A673 (cell line): ENCODE data around the gene SSR2.

Experiments used
- CTCF ChIP-seq: fragments of 300-800, 200-600 bp; sonication (generic); conservative IDR thresholded peaks from 2 replicates; pipeline ENCODE4 v1.5.1; 2017; ENCODE audit warnings: low read depth, mild to moderate bottlenecking, antibody characterized with exemption, low read length, moderate library complexity, mixed read lengths
- EZH2 ChIP-seq: fragments of 200-600 bp; sonication (generic); IDR thresholded peaks from 2 replicates; pipeline ENCODE4 v1.6.1; 2017; ENCODE audit warnings: borderline replicate concordance, low read depth, mild to moderate bottlenecking, mixed read lengths, antibody characterized with exemption, low read length; ENCODE audit not compliant: poor library complexity, severe bottlenecking

- TF ChIP-seq CTCF: no peak
- TF ChIP-seq EZH2: no peak
Observed at GRCh38 chr1:156014829-156015228, 5.9 kb downstream of the SSR2 start.
